Stimulated activated CD4-positive, alpha-beta T cell treated with anti-CD3 and anti-CD28 coated beads, Interleukin-4, amount 100 ng/mL, for 48 hours (primary cell): ENCODE measurements around the gene CCNG1.
"Not testable (repeated sequence)": the region's sequence is repeated elsewhere in the genome, so short reads cannot be mapped to it uniquely, and the experiment has no call there.

Source experiments
- DNase-seq, 2 donors: peaks; one replicate each; pipeline ENCODE4 v3.0.0-alpha.2; 2020; ENCODE audit warnings: low read depth in 2 of 2

The CCNG1 gene

GRCh38 chr5:163437309-163438182 lies at the start of gene CCNG1:
TSS of gene CCNG1 (plus strand) at chr5:163437595. CDS start at chr5:163439257, 1,662 bp downstream.
- DNase-seq: peak; percentile 78 to 86

- no peak for DNase-seq
These were observed 41.6 kb upstream of the CCNG1 start for GRCh38 chr5:163395792-163396191.

GRCh38 chr5:163396818-163397340 lies 40.5 kb upstream of the CCNG1 start:
- DNase-seq: not testable (repeated sequence)

GRCh38 chr5:163397354-163397753 lies 40.0 kb upstream of the CCNG1 start:
- no peak for DNase-seq

GRCh38 chr5:163399923-163400322 lies 37.5 kb upstream of the CCNG1 start:
- no peak for DNase-seq

- no peak for DNase-seq
These were observed 36.1 kb upstream of the CCNG1 start for GRCh38 chr5:163401271-163401670.

GRCh38 chr5:163402007-163402406 lies 35.4 kb upstream of the CCNG1 start:
- DNase-seq: no peak

- DNase-seq: no peak
These were observed 32.8 kb upstream of the CCNG1 start for GRCh38 chr5:163404364-163405173.

GRCh38 chr5:163407034-163407655 lies 30.2 kb upstream of the CCNG1 start:
- DNase-seq: no peak

- peak; percentile 11 to 35 for DNase-seq
These were observed 29.0 kb upstream of the CCNG1 start for GRCh38 chr5:163408311-163408923.

- no peak for DNase-seq
These were observed 28.0 kb upstream of the CCNG1 start for GRCh38 chr5:163409384-163409783.

GRCh38 chr5:163410505-163410904 lies 26.9 kb upstream of the CCNG1 start:
- DNase-seq: no peak

- not testable (repeated sequence) for DNase-seq
These were observed 21.7 kb upstream of the CCNG1 start for GRCh38 chr5:163415673-163416072.

GRCh38 chr5:163424836-163425235 lies 12.6 kb upstream of the CCNG1 start:
- DNase-seq: no peak

GRCh38 chr5:163426128-163426527 lies 11.3 kb upstream of the CCNG1 start:
- not testable (repeated sequence) for DNase-seq

GRCh38 chr5:163432544-163432943 lies 4.9 kb upstream of the CCNG1 start:
- DNase-seq: no peak

GRCh38 chr5:163433271-163433670 lies 4.1 kb upstream of the CCNG1 start:
- DNase-seq: no peak

GRCh38 chr5:163434401-163434866 lies 3.0 kb upstream of the CCNG1 start:
- DNase-seq: no peak

- DNase-seq: no peak
These were observed 880 bp upstream of the CCNG1 start for GRCh38 chr5:163436515-163436914.

- no peak for DNase-seq
These were observed 435 bp upstream of the CCNG1 start for GRCh38 chr5:163437011-163437308.

GRCh38 chr5:163439092-163439425 lies 1.7 kb downstream of the CCNG1 start:
- DNase-seq: no peak

GRCh38 chr5:163440954-163441353 lies 3.6 kb downstream of the CCNG1 start:
- no peak for DNase-seq
